Gastroesophageal sphincter (tissue), 4 donors: ENCODE data around the gene GALNT7. TPM values are rescaled to one million over a fixed set of nuclear protein-coding genes. Genes with fewer than 3 reads are reported as not detected.

Experiments used
- ATAC-seq: fragments of 150-250 bp; one replicate; pipeline ENCODE4 v1.9.1; 2016; ENCODE audit warnings: mild to moderate bottlenecking, moderate library complexity
- H3K27ac ChIP-seq, 4 donors: fragments of 200-600 bp; sonication (generic) in 3 of 4; 1 replicate in 3 of 4; 2 replicates in 1 of 4; pipeline ENCODE4 v1.5.1; 2016 to 2019
- H3K27me3 ChIP-seq: fragments of 200-600 bp; sonication (generic); one replicate; pipeline ENCODE4 v1.5.1; 2019
- H3K36me3 ChIP-seq, 2 donors: fragments of 200-600 bp; sonication (generic); one replicate each; pipeline ENCODE4 v1.5.1; 2019; ENCODE audit warnings: control low read depth in 1 of 2
- H3K4me1 ChIP-seq, 3 donors: fragments of 200-600 bp; sonication (generic); 1 replicate in 2 of 3; 2 replicates in 1 of 3; pipeline ENCODE4 v1.5.1; 2016 to 2019; ENCODE audit warnings: control low read depth in 2 of 3
- H3K4me3 ChIP-seq, 2 donors: fragments of 200-600 bp; sonication (generic); one replicate each; pipeline ENCODE4 v1.5.1; 2019; ENCODE audit warnings: mild to moderate bottlenecking in 1 of 2, moderate library complexity in 1 of 2
- H3K9me3 ChIP-seq, 3 donors: fragments of 200-600 bp; sonication (generic); one replicate each; pipeline ENCODE4 v1.5.1; 2017 to 2019; ENCODE audit warnings: control low read depth in 2 of 3
- EP300 ChIP-seq: sonication (generic); formaldehyde crosslinking; IDR thresholded peaks from one replicate; pipeline ENCODE4 v1.6.1; 2017; ENCODE audit warnings: antibody characterized with exemption, mild to moderate bottlenecking
- POLR2A ChIP-seq, 2 donors: fragments of 450-650 bp; IDR thresholded peaks; one replicate each; pipeline ENCODE4 v1.6.1; 2017; ENCODE audit warnings: antibody characterized with exemption in 2 of 2, mild to moderate bottlenecking in 2 of 2, moderate library complexity in 1 of 2
- POLR2AphosphoS5 ChIP-seq: sonication (generic); formaldehyde crosslinking; IDR thresholded peaks from one replicate; pipeline ENCODE4 v1.6.1; 2017; ENCODE audit warnings: antibody characterized with exemption
- WGBS, 2 donors: methylation state at CpG; one replicate each; pipeline ENCODE4 v1.1.5; 2018; ENCODE audit warnings: low coverage in 1 of 2; 5-methylcytosine and 5-hydroxymethylcytosine counted together
- total RNA-seq, 4 donors: library from RNA; depleted of rRNA; stranded (reverse); fragments of >200 nt; gene quantifications; one replicate each; pipeline ENCODE4 v1.1.0, GENCODE V29; 2016
- TF ChIP-seq, protein P1 (sequence below), 4 experiments: fragments of 200-600 bp in 2 of 4; fragments of 450-650 bp in 2 of 4; sonication (generic) in 1 of 4; IDR thresholded peaks; one replicate each; pipeline ENCODE4 v1.5.1; 2017 to 2019; ENCODE audit warnings: antibody characterized with exemption in 4 of 4, mild to moderate bottlenecking in 2 of 4, moderate library complexity in 2 of 4

The GALNT7 gene
- total RNA-seq, 4 donors from 2014 or later: 13.7 to 30.3 (median 17.5) TPM

GRCh38 chr4:173333658-173334084, 165.1 kb downstream of the GALNT7 start:
- Histone ChIP-seq H3K4me3 (peak overlapping the region; percentile 88 to 95), H3K4me1 (peaks cover 0 to 43% (median 0%) of the 10 kb centered on the region in 3 donors), H3K27ac (peak overlapping the region; percentile 95 to 100 (median 98)), H3K27me3 (no peaks in the 10 kb centered on the region), H3K9me3 (no peaks in the 10 kb centered on the region), H3K36me3 (peaks cover 0 to 40% of the 10 kb centered on the region in 2 donors)
- ATAC-seq: peak; percentile 46
- WGBS, 2 donors: no CpG with 5 or more reads among the region's 53 CpGs
- TF ChIP-seq POLR2A (IDR thresholded peaks at IDR 0.05) (no peak), EP300 (no peak), POLR2AphosphoS5 (no peak)
- TF ChIP-seq, protein P1, sequence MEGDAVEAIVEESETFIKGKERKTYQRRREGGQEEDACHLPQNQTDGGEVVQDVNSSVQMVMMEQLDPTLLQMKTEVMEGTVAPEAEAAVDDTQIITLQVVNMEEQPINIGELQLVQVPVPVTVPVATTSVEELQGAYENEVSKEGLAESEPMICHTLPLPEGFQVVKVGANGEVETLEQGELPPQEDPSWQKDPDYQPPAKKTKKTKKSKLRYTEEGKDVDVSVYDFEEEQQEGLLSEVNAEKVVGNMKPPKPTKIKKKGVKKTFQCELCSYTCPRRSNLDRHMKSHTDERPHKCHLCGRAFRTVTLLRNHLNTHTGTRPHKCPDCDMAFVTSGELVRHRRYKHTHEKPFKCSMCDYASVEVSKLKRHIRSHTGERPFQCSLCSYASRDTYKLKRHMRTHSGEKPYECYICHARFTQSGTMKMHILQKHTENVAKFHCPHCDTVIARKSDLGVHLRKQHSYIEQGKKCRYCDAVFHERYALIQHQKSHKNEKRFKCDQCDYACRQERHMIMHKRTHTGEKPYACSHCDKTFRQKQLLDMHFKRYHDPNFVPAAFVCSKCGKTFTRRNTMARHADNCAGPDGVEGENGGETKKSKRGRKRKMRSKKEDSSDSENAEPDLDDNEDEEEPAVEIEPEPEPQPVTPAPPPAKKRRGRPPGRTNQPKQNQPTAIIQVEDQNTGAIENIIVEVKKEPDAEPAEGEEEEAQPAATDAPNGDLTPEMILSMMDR (IDR thresholded peaks at IDR 0.05): no peak

DNA sequence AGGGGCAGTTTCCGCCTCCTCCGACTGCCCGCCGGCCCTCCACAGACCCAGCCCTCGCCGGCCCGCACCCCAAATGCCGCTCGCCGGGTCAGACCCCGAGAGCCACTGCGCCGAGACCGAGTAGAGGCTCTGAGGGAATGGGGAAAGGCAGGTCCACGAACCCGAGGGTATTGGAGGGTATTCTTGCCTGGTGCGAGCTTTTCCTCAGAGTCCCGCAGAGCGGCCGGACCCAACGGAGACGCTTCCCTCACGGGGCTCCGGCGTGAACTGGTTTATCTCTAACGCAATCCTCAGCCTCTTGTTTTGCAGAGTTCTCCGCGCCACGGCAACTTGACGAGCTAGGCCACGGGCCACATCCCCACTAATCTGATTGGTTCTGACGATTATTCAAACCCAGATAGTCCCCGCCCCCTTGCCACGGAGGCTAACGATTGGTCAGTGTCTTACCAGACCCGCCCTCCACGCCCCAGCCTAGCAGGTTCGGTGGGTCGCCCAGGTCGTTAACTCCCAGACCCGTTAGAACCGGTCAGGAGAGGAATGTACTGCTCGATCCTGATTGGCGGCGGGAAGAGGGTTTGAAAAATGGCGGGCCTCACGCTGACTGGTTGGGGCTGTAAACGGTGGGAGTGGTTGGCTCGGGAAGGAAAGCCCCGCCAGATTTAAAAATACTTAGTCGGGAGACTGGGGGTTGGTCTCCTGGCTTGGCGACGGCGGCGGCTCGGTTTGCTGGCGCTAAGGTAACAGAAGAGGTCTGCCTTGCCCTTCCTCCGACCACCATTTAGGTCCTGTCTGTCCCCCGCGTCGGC, 165.7 kb downstream of the GALNT7 start, which contains the start of gene HMGB2:
Gene HMGB2, minus strand, starts transcription at position 274 of the 806 bp plus-strand sequence. CDS start 709 bp downstream, outside the sequence.
- Histone ChIP-seq H3K27me3 (no peaks in the 10 kb centered on the region), H3K27ac (peak within 1 kb of the TSS; percentile 95 to 100 (median 98)), H3K9me3 (no peaks in the 10 kb centered on the region), H3K4me1 (peaks cover 0 to 43% (median 0%) of the 10 kb centered on the region in 3 donors), H3K36me3 (peaks cover 0 to 34% of the 10 kb centered on the region in 2 donors), H3K4me3 (peak within 1 kb of the TSS; percentile 88 to 95)
- TF ChIP-seq, protein P1 (IDR thresholded peaks at IDR 0.05): no peak
- TF ChIP-seq POLR2AphosphoS5 (peak; percentile 99), EP300 (no peak), POLR2A (IDR thresholded peaks at IDR 0.05) (peak; percentile 97 to 98)
- peak; percentile 98 for ATAC-seq
- WGBS, 2 donors: 0% methylated on average over 12 to 20 of the region's 61 CpGs

GRCh38 chr4:173334891-173335752, 166.5 kb downstream of the GALNT7 start:
- 3 to 8% methylated on average over 9 to 11 of the region's 52 CpGs for WGBS, 2 donors
- Histone ChIP-seq H3K4me3 (peak overlapping the region; percentile 86 to 95), H3K27me3 (no peaks in the 10 kb centered on the region), H3K9me3 (no peaks in the 10 kb centered on the region), H3K27ac (peak overlapping the region in 3 of 4 donors; percentile 95 to 100 (median 99)), H3K36me3 (peaks cover 0 to 27% of the 10 kb centered on the region in 2 donors), H3K4me1 (peaks cover 0 to 40% (median 0%) of the 10 kb centered on the region in 3 donors)
- ATAC-seq: peak; percentile 17
- TF ChIP-seq POLR2AphosphoS5 (peak; percentile 39), POLR2A (IDR thresholded peaks at IDR 0.05) (peak in 1 of 2 donors; percentile 38), EP300 (no peak)
- TF ChIP-seq, protein P1 (IDR thresholded peaks at IDR 0.05): peak in 1 of 4 experiments; percentile 16

DNA sequence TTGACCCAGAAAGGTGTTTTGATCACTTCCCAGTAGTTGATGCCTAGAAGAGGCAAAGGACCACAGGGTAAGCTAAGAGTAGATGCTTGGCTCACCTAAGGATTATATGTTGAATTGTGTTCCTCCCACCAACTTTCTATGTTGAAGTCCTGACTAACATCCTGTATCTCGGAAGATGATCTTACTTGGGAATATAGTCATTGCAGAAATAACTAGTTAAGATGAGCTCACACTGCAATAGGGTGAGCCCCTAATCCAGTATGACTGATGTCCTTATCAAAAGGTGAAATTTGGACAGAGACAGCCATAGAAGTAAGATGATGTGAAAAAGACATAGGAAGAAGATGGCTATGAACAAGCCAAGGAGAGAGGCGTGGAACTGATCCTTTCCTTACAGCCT, 168.9 kb downstream of the GALNT7 start:
- Histone ChIP-seq H3K27ac (no peak overlapping the region), H3K9me3 (no peaks in the 10 kb centered on the region), H3K36me3 (peaks cover 0 to 5% of the 10 kb centered on the region in 2 donors), H3K27me3 (no peaks in the 10 kb centered on the region), H3K4me1 (peaks cover 0 to 17% (median 0%) of the 10 kb centered on the region in 3 donors), H3K4me3 (no peak overlapping the region)
- 100% methylated on average over 1 to 2 of the region's 2 CpGs for WGBS, 2 donors
- no peak for ATAC-seq
- TF ChIP-seq POLR2A (IDR thresholded peaks at IDR 0.05) (no peak), EP300 (no peak), POLR2AphosphoS5 (no peak)
- TF ChIP-seq, protein P1 (IDR thresholded peaks at IDR 0.05): no peak
